ENCODE data around the gene MAG.
"Not testable (repeated sequence)": the region's sequence is repeated elsewhere in the genome, so short reads cannot be mapped to it uniquely, and the experiment has no call there.

DNA sequence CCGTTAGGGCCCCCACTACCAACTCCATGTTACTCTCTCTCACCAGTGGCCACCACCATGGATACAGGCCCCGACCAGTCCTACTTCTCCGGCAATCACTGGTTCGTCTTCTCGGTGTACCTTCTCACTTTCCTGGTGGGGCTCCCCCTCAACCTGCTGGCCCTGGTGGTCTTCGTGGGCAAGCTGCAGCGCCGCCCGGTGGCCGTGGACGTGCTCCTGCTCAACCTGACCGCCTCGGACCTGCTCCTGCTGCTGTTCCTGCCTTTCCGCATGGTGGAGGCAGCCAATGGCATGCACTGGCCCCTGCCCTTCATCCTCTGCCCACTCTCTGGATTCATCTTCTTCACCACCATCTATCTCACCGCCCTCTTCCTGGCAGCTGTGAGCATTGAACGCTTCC lies 66.9 kb downstream of the MAG start:
- TF ChIP-seq, protein P1, sequence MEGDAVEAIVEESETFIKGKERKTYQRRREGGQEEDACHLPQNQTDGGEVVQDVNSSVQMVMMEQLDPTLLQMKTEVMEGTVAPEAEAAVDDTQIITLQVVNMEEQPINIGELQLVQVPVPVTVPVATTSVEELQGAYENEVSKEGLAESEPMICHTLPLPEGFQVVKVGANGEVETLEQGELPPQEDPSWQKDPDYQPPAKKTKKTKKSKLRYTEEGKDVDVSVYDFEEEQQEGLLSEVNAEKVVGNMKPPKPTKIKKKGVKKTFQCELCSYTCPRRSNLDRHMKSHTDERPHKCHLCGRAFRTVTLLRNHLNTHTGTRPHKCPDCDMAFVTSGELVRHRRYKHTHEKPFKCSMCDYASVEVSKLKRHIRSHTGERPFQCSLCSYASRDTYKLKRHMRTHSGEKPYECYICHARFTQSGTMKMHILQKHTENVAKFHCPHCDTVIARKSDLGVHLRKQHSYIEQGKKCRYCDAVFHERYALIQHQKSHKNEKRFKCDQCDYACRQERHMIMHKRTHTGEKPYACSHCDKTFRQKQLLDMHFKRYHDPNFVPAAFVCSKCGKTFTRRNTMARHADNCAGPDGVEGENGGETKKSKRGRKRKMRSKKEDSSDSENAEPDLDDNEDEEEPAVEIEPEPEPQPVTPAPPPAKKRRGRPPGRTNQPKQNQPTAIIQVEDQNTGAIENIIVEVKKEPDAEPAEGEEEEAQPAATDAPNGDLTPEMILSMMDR (IDR thresholded peaks at IDR 0.05), result not testable (repeated sequence)
- TF ChIP-seq POLR2A (IDR thresholded peaks at IDR 0.05; ENCODE audit: low read depth); EP300 (IDR thresholded peaks at IDR 0.05): not testable (repeated sequence)

Measured in esophagus muscularis mucosa (tissue), 4 donors.